MM.1S (cell line): ENCODE measurements around the gene TRAPPC8.

Experiments used
- DNase-seq: peaks from one replicate; pipeline ENCODE4 v3.0.0-alpha.2; 2015
- H2AFZ ChIP-seq: fragments of 300-600 bp; sonication (generic); 2 replicates; pipeline ENCODE4 v1.6.0; 2016; ENCODE audit warnings: antibody characterized with exemption, low read length
- H3F3A ChIP-seq: fragments of 300-600 bp; sonication (generic); 2 replicates; pipeline ENCODE4 v1.6.1; 2016; ENCODE audit warnings: mild to moderate bottlenecking, antibody characterized with exemption, low read length, moderate library complexity, mixed read lengths; ENCODE audit not compliant: insufficient read depth
- H3K27ac ChIP-seq: fragments of 300-600 bp; sonication (generic); 2 replicates; pipeline ENCODE4 v1.5.1; 2016; ENCODE audit warnings: mild to moderate bottlenecking, low read length
- H3K27me3 ChIP-seq: fragments of 300-600 bp; sonication (generic); replicated peaks from 2 replicates; pipeline ENCODE4 v1.6.0; 2016; ENCODE audit warnings: low read length; ENCODE audit not compliant: insufficient read depth
- H3K36me3 ChIP-seq: fragments of 300-600 bp; sonication (generic); replicated peaks from 2 replicates; pipeline ENCODE4 v1.6.1; 2016; ENCODE audit warnings: mild to moderate bottlenecking, low read length, mixed read lengths; ENCODE audit not compliant: insufficient read depth
- H3K4me1 ChIP-seq: fragments of 300-600 bp; sonication (generic); 2 replicates; pipeline ENCODE4 v1.6.1; 2016; ENCODE audit warnings: low read length, mixed read lengths
- H3K4me2 ChIP-seq: fragments of 300-600 bp; sonication (generic); 2 replicates; pipeline ENCODE4 v1.6.0; 2016; ENCODE audit warnings: low read depth, low read length
- H3K4me3 ChIP-seq: fragments of 300-600 bp; sonication (generic); 2 replicates; pipeline ENCODE4 v1.5.1; 2016; ENCODE audit warnings: low read length, mixed read lengths
- H3K79me2 ChIP-seq: fragments of 300-600 bp; sonication (generic); 2 replicates; pipeline ENCODE4 v1.6.1; 2016; ENCODE audit warnings: mixed run types, low read length, mixed read lengths
- H3K9ac ChIP-seq: fragments of 300-600 bp; sonication (generic); 2 replicates; pipeline ENCODE4 v1.6.1; 2016; ENCODE audit warnings: low read length, mixed read lengths
- H3K9me2 ChIP-seq: fragments of 300-600 bp; sonication (generic); replicated peaks from 2 replicates; pipeline ENCODE4 v1.6.1; 2016; ENCODE audit warnings: mild to moderate bottlenecking, low read length, mixed read lengths; ENCODE audit not compliant: insufficient read depth
- H3K9me3 ChIP-seq: fragments of 300-600 bp; sonication (generic); replicated peaks from 2 replicates; pipeline ENCODE4 v1.6.1; 2016; ENCODE audit warnings: mild to moderate bottlenecking, low read length, mixed read lengths; ENCODE audit not compliant: insufficient read depth
- H4K20me1 ChIP-seq: fragments of 300-600 bp; sonication (generic); 2 replicates; pipeline ENCODE4 v1.6.1; 2016; ENCODE audit warnings: mild to moderate bottlenecking, low read length, moderate library complexity, mixed read lengths; ENCODE audit not compliant: insufficient read depth
- CTCF ChIP-seq: fragments of 300-600 bp; sonication (generic); IDR thresholded peaks from 2 replicates; pipeline ENCODE4 v1.5.1; 2016; ENCODE audit warnings: antibody characterized with exemption, low read length, mixed read lengths
- EZH2 ChIP-seq: fragments of 300-600 bp; sonication (generic); optimal IDR thresholded peaks from 2 replicates; pipeline ENCODE3; 2017; ENCODE audit warnings: low read depth, mild to moderate bottlenecking, antibody characterized with exemption, low read length, mixed read lengths
- EZH2phosphoT487 ChIP-seq: fragments of 300-600 bp; sonication (generic); IDR thresholded peaks from 2 replicates; pipeline ENCODE4 v1.6.1; 2018; ENCODE audit warnings: antibody characterized with exemption, low read length

Gene TRAPPC8

GRCh38 chr18:31942999-31943877 lies at the start of gene TRAPPC8:
Gene TRAPPC8 (minus strand): TSS chr18:31943128. CDS start chr18:31942764, 364 bp downstream.
- H3K36me3 ChIP-seq, result no peaks in the 10 kb centered on the region
- H3K9me2 ChIP-seq, result no peaks in the 10 kb centered on the region
- peak; percentile 98 for DNase-seq
- H3K9ac ChIP-seq, result peak within 1 kb of the TSS; percentile 95
- H2AFZ ChIP-seq, result peak within 1 kb of the TSS; percentile 98
- 0 out of 2 replicates have a peak, but pooled peaks cover 6% of the 10 kb centered on the region for H4K20me1 ChIP-seq
- peak within 1 kb of the TSS; percentile 99 for H3K4me3 ChIP-seq
- TF ChIP-seq EZH2phosphoT487 (no peak), CTCF (no peak), EZH2 (no peak)
- peaks cover 20% of the 10 kb centered on the region for H3F3A ChIP-seq
- 0 out of 2 replicates have a peak, but pooled peaks cover 3% of the 10 kb centered on the region for H3K4me1 ChIP-seq
- H3K27me3 ChIP-seq, result no peaks in the 10 kb centered on the region
- no peaks in the 10 kb centered on the region for H3K9me3 ChIP-seq
- H3K79me2 ChIP-seq, result peaks cover 46% of the 10 kb centered on the region
- H3K4me2 ChIP-seq, result peak within 1 kb of the TSS; percentile 84
- H3K27ac ChIP-seq, result peak within 1 kb of the TSS; percentile 94

- Histone ChIP-seq H3K4me1 (no peaks in the 10 kb centered on the region), H3K36me3 (no peaks in the 10 kb centered on the region), H3F3A (no peaks in the 10 kb centered on the region), H3K9me2 (no peaks in the 10 kb centered on the region), H3K9ac (no peak overlapping the region), H4K20me1 (no peaks in the 10 kb centered on the region), H3K4me2 (no peak overlapping the region), H2AFZ (no peak overlapping the region), H3K27ac (no peak overlapping the region), H3K9me3 (no peaks in the 10 kb centered on the region), H3K4me3 (no peak overlapping the region), H3K79me2 (no peaks in the 10 kb centered on the region), H3K27me3 (no peaks in the 10 kb centered on the region)
- DNase-seq, result peak; percentile 36
- TF ChIP-seq CTCF, result no peak
- TF ChIP-seq EZH2, result no peak
- no peak for TF ChIP-seq EZH2phosphoT487
Observed at GRCh38 chr18:31990823-31991222, 47.9 kb upstream of the TRAPPC8 start.

- H3K4me3 ChIP-seq, result no peak overlapping the region
- TF ChIP-seq CTCF (no peak), EZH2phosphoT487 (no peak), EZH2 (no peak)
- H4K20me1 ChIP-seq, result no peaks in the 10 kb centered on the region
- no peaks in the 10 kb centered on the region for H3K9me2 ChIP-seq
- H3K4me1 ChIP-seq, result no peaks in the 10 kb centered on the region
- no peak overlapping the region for H3K4me2 ChIP-seq
- no peaks in the 10 kb centered on the region for H3K9me3 ChIP-seq
- H3K27ac ChIP-seq, result no peak overlapping the region
- no peaks in the 10 kb centered on the region for H3K79me2 ChIP-seq
- no peak for DNase-seq
- H3K9ac ChIP-seq, result no peak overlapping the region
- H3K36me3 ChIP-seq, result no peaks in the 10 kb centered on the region
- H2AFZ ChIP-seq, result no peak overlapping the region
- no peaks in the 10 kb centered on the region for H3F3A ChIP-seq
- no peaks in the 10 kb centered on the region for H3K27me3 ChIP-seq
Observed at GRCh38 chr18:31983976-31984375, 41.0 kb upstream of the TRAPPC8 start.
